H9 (cell line): ENCODE data around the gene HGF. TPM values are rescaled to one million over a fixed set of nuclear protein-coding genes. Genes with fewer than 3 reads are reported as not detected.

ENCODE experiments used
- DNase-seq: peaks from one replicate; pipeline ENCODE4 v3.0.0-alpha.2; 2017
- H2AFZ ChIP-seq: one replicate; pipeline ENCODE4 v1.6.1; 2013; ENCODE audit warnings: mild to moderate bottlenecking, low read length, control low read depth, moderate library complexity
- H2AK5ac ChIP-seq: 2 replicates; pipeline ENCODE4 v1.6.1; 2013; ENCODE audit warnings: low read length, control low read depth, mixed read lengths; ENCODE audit not compliant: insufficient read length
- H2BK120ac ChIP-seq: one replicate; pipeline ENCODE4 v1.6.1; 2013; ENCODE audit warnings: low read depth, mild to moderate bottlenecking, low read length, control low read depth, inconsistent platforms; ENCODE audit not compliant: poor library complexity, severe bottlenecking
- H2BK12ac ChIP-seq: 2 replicates; pipeline ENCODE4 v1.6.1; 2013; ENCODE audit warnings: low read length, control low read depth, mixed read lengths, low read depth; ENCODE audit not compliant: insufficient read length
- H2BK15ac ChIP-seq: 2 replicates; pipeline ENCODE4 v1.6.1; 2013; ENCODE audit warnings: low read depth, low read length, control low read depth
- H2BK20ac ChIP-seq: one replicate; pipeline ENCODE4 v1.6.1; 2013; ENCODE audit warnings: low read depth, mild to moderate bottlenecking, low read length, control low read depth, inconsistent platforms; ENCODE audit not compliant: poor library complexity, severe bottlenecking
- H2BK5ac ChIP-seq: 2 replicates; pipeline ENCODE4 v1.6.1; 2013; ENCODE audit warnings: low read length, control low read depth, mixed read lengths; ENCODE audit not compliant: insufficient read length
- H3K14ac ChIP-seq: 2 replicates; pipeline ENCODE4 v1.6.1; 2013; ENCODE audit warnings: low read length, control low read depth; ENCODE audit not compliant: insufficient read depth
- H3K18ac ChIP-seq: 2 replicates; pipeline ENCODE4 v1.6.1; 2013; ENCODE audit warnings: low read depth, mild to moderate bottlenecking, mixed read lengths, low read length, control low read depth; ENCODE audit not compliant: insufficient read length
- H3K23ac ChIP-seq: 2 replicates; pipeline ENCODE4 v1.6.1; 2013; ENCODE audit warnings: low read length, control low read depth, mixed read lengths, low read depth; ENCODE audit not compliant: insufficient read length
- H3K23me2 ChIP-seq: 2 replicates; pipeline ENCODE4 v1.6.1; 2013; ENCODE audit warnings: low read depth, mild to moderate bottlenecking, mixed read lengths, low read length, control low read depth; ENCODE audit not compliant: insufficient read length, poor library complexity, severe bottlenecking
- H3K27ac ChIP-seq: 2 replicates; pipeline ENCODE4 v1.5.1; 2013; ENCODE audit warnings: low read length, control low read depth, mixed read lengths, low read depth; ENCODE audit not compliant: insufficient read length
- H3K27me3 ChIP-seq: 2 replicates; pipeline ENCODE4 v1.6.1; 2013; ENCODE audit warnings: low read length, control low read depth, inconsistent platforms; ENCODE audit not compliant: insufficient read depth
- H3K4ac ChIP-seq: 2 replicates; pipeline ENCODE4 v1.6.1; 2013; ENCODE audit warnings: low read depth, mild to moderate bottlenecking, control low read depth, inconsistent platforms, low read length, moderate library complexity
- H3K4me1 ChIP-seq: 2 replicates; pipeline ENCODE4 v1.6.1; 2013; ENCODE audit warnings: low read length, control low read depth, inconsistent platforms; ENCODE audit not compliant: insufficient read depth
- H3K4me2 ChIP-seq: 2 replicates; pipeline ENCODE4 v1.6.1; 2013; ENCODE audit warnings: low read length, control low read depth, mixed read lengths; ENCODE audit not compliant: insufficient read length, insufficient read depth
- H3K56ac ChIP-seq: 2 replicates; pipeline ENCODE4 v1.6.1; 2013; ENCODE audit warnings: low read depth, mild to moderate bottlenecking, mixed read lengths, low read length, control low read depth; ENCODE audit not compliant: insufficient read length
- H3K79me1 ChIP-seq: 2 replicates; pipeline ENCODE4 v1.6.1; 2013; ENCODE audit warnings: low read depth, mild to moderate bottlenecking, moderate library complexity, low read length, control low read depth, inconsistent platforms; ENCODE audit not compliant: insufficient read depth, poor library complexity, severe bottlenecking
- H3K79me2 ChIP-seq: 2 replicates; pipeline ENCODE4 v1.6.1; 2013; ENCODE audit warnings: low read length, control low read depth, inconsistent platforms; ENCODE audit not compliant: insufficient read depth
- H3K9ac ChIP-seq: 2 replicates; pipeline ENCODE4 v1.6.1; 2013; ENCODE audit warnings: low read length, control low read depth, mixed read lengths; ENCODE audit not compliant: insufficient read length; ENCODE audit errors: extremely low read depth
- H3K9me3 ChIP-seq: one replicate; pipeline ENCODE4 v1.6.1; 2013; ENCODE audit warnings: low read depth, low read length, inconsistent platforms; ENCODE audit not compliant: control insufficient read depth
- H3T11ph ChIP-seq: one replicate; pipeline ENCODE4 v1.6.1; 2013; ENCODE audit warnings: mild to moderate bottlenecking, low read length, control low read depth, inconsistent platforms
- H4K20me1 ChIP-seq: one replicate; pipeline ENCODE4 v1.6.1; 2013; ENCODE audit not compliant: control insufficient read depth, insufficient read length, insufficient read depth
- H4K5ac ChIP-seq: 2 replicates; pipeline ENCODE4 v1.6.1; 2013; ENCODE audit warnings: low read depth, mild to moderate bottlenecking, mixed read lengths, low read length, control low read depth; ENCODE audit not compliant: insufficient read length
- H4K8ac ChIP-seq: replicated peaks from 2 replicates; pipeline ENCODE4 v1.6.1; 2013; ENCODE audit warnings: low read length, control low read depth, mixed read lengths, low read depth; ENCODE audit not compliant: insufficient read length
- H4K91ac ChIP-seq: 2 replicates; pipeline ENCODE4 v1.6.1; 2013; ENCODE audit warnings: low read depth, mild to moderate bottlenecking, moderate library complexity, mixed read lengths, low read length, control low read depth; ENCODE audit not compliant: insufficient read length
- H3K27ac Mint-ChIP-seq, 3 experiments: 2 replicates in 2 of 3; 3 replicates in 1 of 3; pipeline ENCODE4 v1.8.0; 2020 to 2021; ENCODE audit warnings: mixed read lengths in 3 of 3, mild to moderate bottlenecking in 1 of 3, moderate library complexity in 1 of 3
- H3K27me3 Mint-ChIP-seq: 2 replicates; pipeline ENCODE4 v1.8.0; 2021; ENCODE audit warnings: low read depth, mild to moderate bottlenecking, moderate library complexity, mixed read lengths
- H3K36me3 Mint-ChIP-seq, 3 experiments: 2 replicates in 2 of 3; 3 replicates in 1 of 3; pipeline ENCODE4 v1.8.0; 2020 to 2021; ENCODE audit warnings: low read depth in 3 of 3, mixed read lengths in 3 of 3; ENCODE audit not compliant: insufficient read depth in 1 of 3
- H3K4me1 Mint-ChIP-seq, 2 experiments: 2 replicates each; pipeline ENCODE4 v1.8.0; 2020; ENCODE audit warnings: mixed read lengths in 2 of 2
- H3K4me3 Mint-ChIP-seq, 2 experiments: 2 replicates in 1 of 2; 3 replicates in 1 of 2; pipeline ENCODE4 v1.8.0; 2020 to 2021; ENCODE audit warnings: mild to moderate bottlenecking in 2 of 2, mixed read lengths in 2 of 2, moderate library complexity in 1 of 2
- H3K9me3 Mint-ChIP-seq, 2 experiments: 2 replicates in 1 of 2; 3 replicates in 1 of 2; pipeline ENCODE4 v1.8.0; 2020; ENCODE audit warnings: mild to moderate bottlenecking in 2 of 2, mixed read lengths in 2 of 2, moderate library complexity in 1 of 2
- WGBS: extraction: QIAGEN DNeasy Blood & Tissue Kit; methylation state at CpG from one replicate; pipeline ENCODE4 v1.1.7; 2013; ENCODE audit warnings: missing lambda C conversion rate, low lambda C conversion rate, mixed read lengths; ENCODE audit not compliant: insufficient read length; ENCODE audit errors: extremely low coverage; 5-methylcytosine and 5-hydroxymethylcytosine counted together
- total RNA-seq: library from RNA; stranded (reverse); gene quantifications from 2 replicates; pipeline ENCODE4 v1.2.1, GENCODE V29; 2021
- TF ChIP-seq, protein P1 (sequence below): fragments of 200-600 bp; sonication (generic); conservative IDR thresholded peaks from 3 replicates; pipeline ENCODE4 v1.8.0; 2021; ENCODE audit warnings: antibody characterized with exemption, mild to moderate bottlenecking

Gene HGF
- total RNA-seq, 1 experiment from 2014 or later = 0.15 TPM

GRCh38 chr7:81676105-81676811, 93.6 kb downstream of the HGF start:
- Mint-ChIP-seq H3K4me1 (peaks cover 42 to 45% of the 10 kb centered on the region in 2 experiments), H3K27ac (no peak overlapping the region), H3K4me3 (no peak overlapping the region), H3K27me3 (no peaks in the 10 kb centered on the region), H3K36me3 (peaks cover 0 to 1% (median 0%) of the 10 kb centered on the region in 3 experiments; a peak in 1 of 7 replicates), H3K9me3 (no peaks in the 10 kb centered on the region; a peak in 1 of 5 replicates)
- Histone ChIP-seq H3K14ac (no peak overlapping the region), H4K91ac (no peak overlapping the region), H3T11ph (no peak overlapping the region), H2BK20ac (no peak overlapping the region), H3K4me1 (peaks cover 3% of the 10 kb centered on the region; the same call in 1 of the 2 replicates), H3K4ac (no peak overlapping the region), H4K20me1 (no peaks in the 10 kb centered on the region), H2BK15ac (no peak overlapping the region), H3K27me3 (no peaks in the 10 kb centered on the region), H3K56ac (no peak overlapping the region), H2BK5ac (no peak overlapping the region), H3K18ac (no peak overlapping the region), H3K9me3 (no peaks in the 10 kb centered on the region), H3K79me1 (no peaks in the 10 kb centered on the region), H3K23me2 (no peaks in the 10 kb centered on the region), H2BK12ac (no peak overlapping the region), H4K8ac (no peak overlapping the region), H3K23ac (no peak overlapping the region), H3K4me2 (no peak overlapping the region), H3K79me2 (no peaks in the 10 kb centered on the region), H4K5ac (no peak overlapping the region), H2AFZ (no peak overlapping the region), H3K27ac (no peak overlapping the region), H3K9ac (no peak overlapping the region), H2BK120ac (no peak overlapping the region), H2AK5ac (no peak overlapping the region)
- no CpG with 5 or more reads among the region's 3 CpGs for WGBS
- no peak for DNase-seq
- TF ChIP-seq, protein P1, sequence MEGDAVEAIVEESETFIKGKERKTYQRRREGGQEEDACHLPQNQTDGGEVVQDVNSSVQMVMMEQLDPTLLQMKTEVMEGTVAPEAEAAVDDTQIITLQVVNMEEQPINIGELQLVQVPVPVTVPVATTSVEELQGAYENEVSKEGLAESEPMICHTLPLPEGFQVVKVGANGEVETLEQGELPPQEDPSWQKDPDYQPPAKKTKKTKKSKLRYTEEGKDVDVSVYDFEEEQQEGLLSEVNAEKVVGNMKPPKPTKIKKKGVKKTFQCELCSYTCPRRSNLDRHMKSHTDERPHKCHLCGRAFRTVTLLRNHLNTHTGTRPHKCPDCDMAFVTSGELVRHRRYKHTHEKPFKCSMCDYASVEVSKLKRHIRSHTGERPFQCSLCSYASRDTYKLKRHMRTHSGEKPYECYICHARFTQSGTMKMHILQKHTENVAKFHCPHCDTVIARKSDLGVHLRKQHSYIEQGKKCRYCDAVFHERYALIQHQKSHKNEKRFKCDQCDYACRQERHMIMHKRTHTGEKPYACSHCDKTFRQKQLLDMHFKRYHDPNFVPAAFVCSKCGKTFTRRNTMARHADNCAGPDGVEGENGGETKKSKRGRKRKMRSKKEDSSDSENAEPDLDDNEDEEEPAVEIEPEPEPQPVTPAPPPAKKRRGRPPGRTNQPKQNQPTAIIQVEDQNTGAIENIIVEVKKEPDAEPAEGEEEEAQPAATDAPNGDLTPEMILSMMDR = no peak
